Left kidney (tissue), 2 donors: ENCODE results near the gene CFP. TPM values are rescaled to one million over a fixed set of nuclear protein-coding genes. Genes with fewer than 3 reads are reported as not detected.
"Not testable (repeated sequence)": the region's sequence is repeated elsewhere in the genome, so short reads cannot be mapped to it uniquely, and the experiment has no call there.

Experiments
- DNase-seq: peaks from one replicate; pipeline ENCODE4 v3.0.0-alpha.2; 2013
- polyA plus RNA-seq: library from polyadenylated mRNA; unstranded; fragments of 120-200 nt; gene quantifications from one replicate; pipeline ENCODE4 v1.2.1, GENCODE V29; 2013; ENCODE audit not compliant: insufficient read length

Gene CFP
- polyA plus RNA-seq, 1 donor, result 0.85 TPM

- DNase-seq, result no peak
Observed at GRCh38 chrX:47605024-47605423, 24.7 kb downstream of the CFP start.

DNA sequence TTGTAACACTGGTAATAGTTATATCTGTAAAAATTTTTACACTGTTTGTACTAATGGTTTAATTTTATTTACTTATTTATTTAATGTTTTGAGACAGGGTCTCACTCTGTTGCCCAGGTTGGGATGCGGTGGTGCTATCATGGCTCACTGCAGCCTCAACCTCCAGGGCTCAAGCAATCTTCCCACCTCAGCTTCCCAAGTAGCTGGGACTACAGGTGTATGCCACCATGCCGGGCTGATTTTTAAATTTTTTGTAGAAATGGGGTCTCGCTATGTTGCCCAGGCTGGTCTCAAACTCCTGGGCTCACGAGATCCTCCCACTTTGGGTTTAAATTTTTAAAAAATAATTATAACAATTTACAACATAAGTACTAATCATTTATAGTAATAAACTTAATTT, 26.6 kb downstream of the CFP start:
- DNase-seq, result not testable (repeated sequence)

DNA sequence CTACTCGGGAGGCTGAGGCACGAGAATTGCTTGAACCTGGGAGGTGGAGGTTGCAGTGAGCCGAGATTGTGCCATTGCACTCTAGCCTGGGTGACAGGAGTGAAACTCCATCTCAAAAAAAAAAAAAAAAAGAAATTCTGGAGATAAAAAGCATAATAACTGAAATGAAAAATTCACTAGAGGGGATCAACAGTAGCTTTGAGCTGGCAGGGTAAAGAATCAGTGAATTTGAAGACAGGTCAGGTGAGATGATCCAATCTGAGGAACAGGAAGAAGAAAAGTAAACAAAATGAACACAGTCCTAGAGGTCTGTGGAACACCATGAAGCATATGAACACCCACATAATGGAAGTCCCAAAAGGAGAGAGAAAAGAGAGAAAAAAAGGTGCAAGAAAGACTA, 32.5 kb downstream of the CFP start:
- no peak for DNase-seq

- no peak for DNase-seq
Observed at GRCh38 chrX:47596256-47596655, 33.5 kb downstream of the CFP start.

DNA sequence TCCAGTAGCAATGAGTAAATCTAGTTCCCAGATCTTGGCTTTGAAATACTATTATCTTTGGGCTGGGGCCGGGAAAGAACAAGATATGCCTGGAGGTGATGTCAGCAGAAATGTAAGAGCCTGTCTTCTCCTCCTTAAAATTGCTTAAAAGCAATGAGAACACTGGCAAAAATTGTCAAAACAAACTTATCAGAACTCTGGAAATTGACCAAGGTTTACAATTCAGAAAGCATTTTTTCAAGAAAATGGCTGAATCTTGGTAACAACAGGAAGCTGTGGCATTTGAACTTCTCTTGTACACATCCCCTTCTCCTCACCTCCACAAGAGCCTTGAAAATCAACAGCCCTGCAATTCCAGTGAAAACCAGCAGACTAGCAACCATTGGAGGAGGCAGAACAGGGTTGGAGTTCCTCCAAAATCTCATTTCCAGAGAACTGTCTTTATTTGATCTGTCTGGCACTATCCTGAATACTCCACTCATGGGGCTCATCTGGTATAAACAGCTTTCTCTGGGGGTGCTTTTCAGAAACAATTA, 33.9 kb downstream of the CFP start:
- DNase-seq, result no peak

GRCh38 chrX:47593522-47593921, 36.2 kb downstream of the CFP start:
- DNase-seq, result no peak

GRCh38 chrX:47590984-47591383, 38.7 kb downstream of the CFP start:
- DNase-seq, result no peak

- no peak for DNase-seq
Observed at GRCh38 chrX:47587906-47588735, 41.6 kb downstream of the CFP start.

DNA sequence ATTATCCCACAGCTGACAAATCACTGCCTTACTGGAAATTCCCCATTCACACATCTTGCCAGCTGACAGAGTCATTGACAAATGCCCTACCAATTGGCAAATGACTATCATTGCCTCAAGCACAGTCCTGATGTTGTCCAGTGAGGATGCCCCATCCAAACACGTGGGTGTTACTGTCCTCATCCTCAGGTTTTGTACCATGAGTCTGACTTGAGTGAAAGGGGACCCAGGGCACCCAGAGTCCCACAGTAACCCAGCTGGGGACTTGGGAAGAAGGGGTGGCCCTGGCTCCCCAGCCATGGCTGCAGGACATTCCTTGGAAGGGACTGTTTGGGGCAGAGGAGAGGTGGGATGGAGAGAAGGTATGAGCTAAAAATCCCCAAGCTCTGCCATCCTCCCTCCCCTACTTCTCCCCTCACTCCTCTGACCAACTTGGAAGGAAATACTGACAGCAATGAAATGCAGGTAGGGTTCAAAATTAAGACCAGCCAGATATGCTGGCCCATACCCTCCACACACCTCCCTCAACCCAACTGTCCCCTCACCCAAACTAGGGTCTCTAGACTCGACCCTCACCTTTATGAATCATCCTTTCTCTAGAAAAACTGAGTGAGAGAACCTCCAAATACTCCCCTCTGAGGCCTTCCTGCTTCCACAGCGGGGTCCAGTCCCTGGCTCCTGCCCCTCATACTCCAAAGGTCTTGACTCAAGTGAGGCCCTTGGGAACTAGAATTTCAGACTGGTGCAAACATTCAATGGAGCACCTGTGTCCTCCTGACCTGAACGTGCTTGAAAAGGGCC, 42.4 kb downstream of the CFP start:
- no peak for DNase-seq

DNA sequence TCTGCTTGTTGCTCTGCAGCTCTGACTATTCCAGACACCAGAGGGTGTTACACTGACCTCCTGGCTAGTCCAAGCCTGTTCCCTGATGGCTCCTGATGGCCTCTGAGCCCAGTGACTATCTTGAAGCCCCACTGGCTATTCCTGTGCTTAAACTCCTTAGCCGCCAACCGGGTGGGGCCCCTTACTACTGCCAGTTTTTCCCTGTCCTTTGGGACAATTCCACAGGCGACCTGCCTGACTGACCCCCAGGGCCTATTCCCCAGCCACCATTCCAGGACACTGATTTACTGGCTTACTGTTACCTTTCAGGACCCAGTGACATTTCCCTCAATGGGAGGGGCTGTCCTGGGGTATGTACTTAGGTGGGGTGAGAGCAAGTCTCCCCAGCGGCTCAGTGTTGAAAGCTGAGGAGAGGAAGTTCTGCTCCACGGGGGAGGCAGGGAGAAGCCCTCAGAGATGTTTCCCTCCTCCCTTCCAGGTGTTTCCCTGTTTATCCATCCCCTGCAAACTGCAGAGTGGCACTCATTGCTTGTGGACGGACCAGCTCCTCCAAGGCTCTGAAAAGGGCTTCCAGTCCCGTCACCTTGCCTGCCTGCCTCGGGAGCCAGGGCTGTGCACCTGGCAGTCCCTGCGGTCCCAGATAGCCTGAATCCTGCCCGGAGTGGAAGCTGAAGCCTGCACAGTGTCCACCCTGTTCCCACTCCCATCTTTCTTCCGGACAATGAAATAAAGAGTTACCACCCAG, 43.5 kb downstream of the CFP start:
- no peak for DNase-seq

GRCh38 chrX:47585273-47585672, 44.5 kb downstream of the CFP start:
- DNase-seq, result no peak

DNA sequence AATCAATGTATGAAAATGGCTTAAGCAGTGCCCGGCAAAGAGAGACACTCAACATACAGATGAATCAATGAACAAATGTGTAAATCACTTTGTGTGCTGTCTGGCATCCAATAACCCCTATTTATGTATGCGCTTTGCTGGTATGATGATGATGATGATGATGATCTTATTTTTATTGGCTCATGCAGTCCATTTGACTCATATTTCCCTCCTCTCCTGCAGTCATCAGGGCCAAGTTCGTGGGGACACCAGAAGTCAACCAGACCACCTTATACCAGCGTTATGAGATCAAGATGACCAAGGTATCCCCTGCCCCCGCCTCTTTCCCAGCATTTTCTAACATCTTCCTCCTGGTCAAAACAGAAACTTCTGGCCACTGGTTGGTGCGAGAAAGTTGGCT, 45.0 kb downstream of the CFP start:
- no peak for DNase-seq

GRCh38 chrX:47583240-47583861, 46.4 kb downstream of the CFP start:
- no peak for DNase-seq

GRCh38 chrX:47581731-47582647, 47.7 kb downstream of the CFP start, which contains the start of gene TIMP1:
Gene TIMP1, plus strand, starts transcription at chrX:47582436. Its CDS starts 980 bp downstream, at chrX:47583416.
- peak; percentile 76 for DNase-seq

DNA sequence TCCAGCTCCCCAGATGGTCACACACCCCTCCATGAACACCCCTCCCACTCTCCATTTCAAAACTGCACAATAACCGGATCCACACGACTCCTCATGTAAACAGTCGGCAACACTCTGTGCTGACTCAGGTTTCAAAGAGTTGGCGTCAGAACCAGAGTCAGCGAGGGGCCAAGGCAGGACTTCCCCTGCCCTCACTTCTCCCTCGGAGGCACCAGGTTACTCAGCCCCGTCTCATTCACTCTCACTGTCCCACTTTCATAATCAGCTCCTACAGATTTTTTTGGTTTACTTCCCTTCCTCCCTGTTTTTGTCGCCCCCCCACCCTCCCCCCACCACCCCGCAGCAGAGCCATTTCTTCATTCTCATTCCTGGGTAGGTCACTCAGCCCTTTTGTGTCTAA, 50.2 kb downstream of the CFP start:
- no peak for DNase-seq

DNA sequence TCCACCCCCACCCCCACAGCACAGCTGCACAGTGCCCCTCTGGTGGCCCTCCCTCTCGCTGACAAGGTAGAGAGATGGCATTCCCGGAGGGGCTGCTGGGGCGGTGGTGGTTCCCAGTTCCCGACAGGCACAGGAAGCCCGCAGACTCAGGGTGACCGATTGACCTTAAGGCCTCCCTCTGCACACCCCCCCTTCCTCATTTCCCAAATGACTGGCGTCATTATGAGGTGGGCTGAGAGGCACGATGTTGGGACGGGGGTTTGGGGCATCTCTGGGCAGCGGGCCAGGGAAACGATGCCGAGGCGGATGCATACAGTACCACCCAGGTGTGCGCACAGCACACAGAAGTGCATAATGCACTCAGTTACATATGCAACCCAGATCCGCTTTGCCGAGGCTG, 51.0 kb downstream of the CFP start:
- no peak for DNase-seq

GRCh38 chrX:47577901-47578300, 51.8 kb downstream of the CFP start:
- no peak for DNase-seq

DNA sequence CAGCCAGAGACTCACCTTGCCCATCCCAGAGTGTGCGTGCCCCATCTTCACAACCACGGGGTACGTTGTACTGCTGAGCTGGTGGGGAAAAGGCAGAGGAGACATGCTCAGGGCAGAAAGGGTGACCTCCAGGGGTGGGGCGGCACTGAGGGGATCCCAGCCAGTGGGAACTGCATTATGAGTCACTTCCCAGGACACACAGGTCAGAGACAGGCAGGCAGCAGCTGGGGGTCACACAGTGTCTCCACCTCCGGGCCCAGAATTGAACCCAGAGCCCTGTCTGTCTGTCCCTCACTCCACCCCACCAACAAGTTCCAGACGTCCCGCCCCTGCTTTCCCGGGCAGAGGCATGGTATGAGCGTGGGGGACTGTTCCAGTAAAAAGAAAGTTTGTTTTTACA, 52.3 kb downstream of the CFP start:
- no peak for DNase-seq

DNA sequence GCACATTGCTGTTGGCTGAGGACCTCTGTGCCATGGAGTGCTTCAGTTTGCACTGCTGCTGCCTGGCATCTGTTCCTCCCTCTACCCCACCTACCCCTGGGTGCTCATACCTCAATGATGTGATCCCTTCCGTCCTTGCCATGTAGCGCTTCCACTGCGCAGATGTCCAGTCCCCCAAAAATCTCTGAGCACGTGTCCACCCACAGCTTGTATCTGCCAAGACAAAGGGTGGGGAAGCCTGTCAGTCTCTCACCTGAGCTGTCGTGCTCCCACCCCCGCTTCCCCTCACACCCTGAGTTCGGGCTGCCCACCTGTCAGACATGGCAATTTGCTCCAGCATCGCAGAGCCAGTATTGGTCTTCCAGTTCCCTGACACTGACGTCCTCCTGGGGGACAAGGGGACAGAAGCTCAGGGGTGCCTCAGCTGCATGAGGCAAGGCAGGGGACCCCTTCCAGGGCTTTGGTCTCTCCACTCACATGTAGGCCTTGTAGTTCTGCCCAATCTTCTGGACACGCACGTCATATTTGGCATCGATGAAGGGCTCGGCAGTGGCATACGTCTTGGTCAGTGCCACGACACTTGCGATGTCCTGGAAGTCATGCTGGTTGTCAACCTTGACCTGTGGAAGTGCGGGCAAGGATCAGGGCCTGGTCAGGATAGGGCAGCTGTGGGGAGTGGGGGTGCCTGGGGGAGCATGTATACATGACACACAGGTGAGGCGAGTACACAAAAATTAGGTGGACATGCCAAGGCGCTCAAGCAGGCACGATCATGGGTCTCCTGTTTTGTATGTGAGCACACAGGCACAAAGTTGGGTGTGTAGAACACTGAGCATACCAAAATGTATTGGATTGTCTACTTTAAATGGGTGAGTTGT, 53.5 kb downstream of the CFP start:
- DNase-seq, result no peak
